ENCODE results near the gene SRP68.

- no peak for TF ChIP-seq CTCF (IDR thresholded peaks at IDR 0.05; ENCODE audit: low read depth, low read length, missing input control)
- no peak for TF ChIP-seq REST (IDR thresholded peaks at IDR 0.05)
- TF ChIP-seq SP1 (IDR thresholded peaks at IDR 0.05): no peak
- TF ChIP-seq, protein P1, sequence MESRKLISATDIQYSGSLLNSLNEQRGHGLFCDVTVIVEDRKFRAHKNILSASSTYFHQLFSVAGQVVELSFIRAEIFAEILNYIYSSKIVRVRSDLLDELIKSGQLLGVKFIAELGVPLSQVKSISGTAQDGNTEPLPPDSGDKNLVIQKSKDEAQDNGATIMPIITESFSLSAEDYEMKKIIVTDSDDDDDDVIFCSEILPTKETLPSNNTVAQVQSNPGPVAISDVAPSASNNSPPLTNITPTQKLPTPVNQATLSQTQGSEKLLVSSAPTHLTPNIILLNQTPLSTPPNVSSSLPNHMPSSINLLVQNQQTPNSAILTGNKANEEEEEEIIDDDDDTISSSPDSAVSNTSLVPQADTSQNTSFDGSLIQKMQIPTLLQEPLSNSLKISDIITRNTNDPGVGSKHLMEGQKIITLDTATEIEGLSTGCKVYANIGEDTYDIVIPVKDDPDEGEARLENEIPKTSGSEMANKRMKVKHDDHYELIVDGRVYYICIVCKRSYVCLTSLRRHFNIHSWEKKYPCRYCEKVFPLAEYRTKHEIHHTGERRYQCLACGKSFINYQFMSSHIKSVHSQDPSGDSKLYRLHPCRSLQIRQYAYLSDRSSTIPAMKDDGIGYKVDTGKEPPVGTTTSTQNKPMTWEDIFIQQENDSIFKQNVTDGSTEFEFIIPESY (IDR thresholded peaks at IDR 0.05): no peak
- no peak for TF ChIP-seq YY1 (IDR thresholded peaks at IDR 0.05)
- TF ChIP-seq, protein P2, sequence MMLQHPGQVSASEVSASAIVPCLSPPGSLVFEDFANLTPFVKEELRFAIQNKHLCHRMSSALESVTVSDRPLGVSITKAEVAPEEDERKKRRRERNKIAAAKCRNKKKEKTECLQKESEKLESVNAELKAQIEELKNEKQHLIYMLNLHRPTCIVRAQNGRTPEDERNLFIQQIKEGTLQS (IDR thresholded peaks at IDR 0.05): no peak
Observed at GRCh38 chr17:76040376-76040775, 31.9 kb downstream of the SRP68 start.
